ENCODE results near the gene PPIA. TPM values are rescaled to one million over a fixed set of nuclear protein-coding genes. Genes with fewer than 3 reads are reported as not detected.
"Not testable (repeated sequence)": the region's sequence is repeated elsewhere in the genome, so short reads cannot be mapped to it uniquely, and the experiment has no call there.

Gene PPIA
- total RNA-seq, 1 donor from 2014 or later, result 2,087 TPM

DNA sequence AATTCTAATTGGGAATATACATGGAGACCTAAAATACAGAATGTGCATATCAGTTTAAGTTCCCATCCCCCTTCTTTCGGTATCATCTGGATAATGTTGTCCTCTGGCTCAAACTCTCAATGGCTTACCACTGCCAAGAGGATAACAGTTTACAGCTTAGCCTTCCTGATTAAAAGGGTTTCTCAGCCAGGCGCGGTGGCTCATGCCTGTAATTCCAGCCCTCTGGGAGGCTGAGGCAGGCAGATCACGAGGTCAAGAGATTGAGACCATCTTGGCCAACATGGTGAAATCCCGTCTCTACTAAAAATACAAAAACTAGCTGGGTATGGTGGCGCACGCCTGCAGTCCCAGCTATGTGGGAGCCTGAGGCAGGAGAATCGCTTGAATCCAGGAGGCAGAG, 46.2 kb downstream of the PPIA start:
- not testable (repeated sequence) for ATAC-seq

DNA sequence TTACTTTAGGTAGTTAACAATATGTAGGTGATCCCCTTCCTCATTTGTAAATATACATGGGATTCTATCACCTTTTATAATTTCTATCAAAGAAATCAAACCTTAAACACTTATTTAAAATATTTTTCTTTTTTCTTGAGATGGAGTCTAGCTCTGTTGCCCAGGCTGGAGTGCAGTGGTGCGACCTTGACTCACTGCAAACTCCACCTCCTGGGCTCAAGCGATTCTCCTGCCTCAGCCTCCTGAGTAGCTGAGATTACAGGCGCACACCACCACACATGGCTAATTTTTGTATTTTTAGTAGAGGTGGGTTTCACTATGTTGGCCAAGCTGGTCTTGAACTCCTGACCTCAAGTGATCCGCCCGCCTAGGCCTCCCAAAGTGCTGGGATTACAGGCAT, 47.0 kb downstream of the PPIA start:
- not testable (repeated sequence) for ATAC-seq

GRCh38 chr7:44845451-44845850, 49.0 kb downstream of the PPIA start:
- ATAC-seq, result no peak

- ATAC-seq, result not testable (repeated sequence)
Observed at GRCh38 chr7:44846390-44846789, 49.9 kb downstream of the PPIA start.

- no peak for ATAC-seq
Observed at GRCh38 chr7:44846816-44847508, 50.5 kb downstream of the PPIA start.

- ATAC-seq, result peak; percentile 85
Observed at GRCh38 chr7:44847509-44847919, 51.0 kb downstream of the PPIA start.

- peak; percentile 98 for ATAC-seq
Observed at GRCh38 chr7:44847920-44848634, 51.6 kb downstream of the PPIA start, which contains the start of gene H2AZ2. Gene H2AZ2 (minus strand): TSS chr7:44848087. CDS start chr7:44847971, 116 bp downstream.

- ATAC-seq, result no peak
Observed at GRCh38 chr7:44849259-44849884, 52.9 kb downstream of the PPIA start.

GRCh38 chr7:44849885-44850544, 53.5 kb downstream of the PPIA start:
- no peak for ATAC-seq

GRCh38 chr7:44852590-44852989, 56.1 kb downstream of the PPIA start:
- no peak for ATAC-seq

Other genes with a start within 250 kb of the PPIA start
- gene DDX56, start 222.8 kb upstream of the PPIA start, total RNA-seq, result 51.8 TPM
- gene TMED4, start 214.4 kb upstream of the PPIA start, total RNA-seq, result 33.9 TPM
- gene OGDH, start 190.1 kb upstream of the PPIA start, total RNA-seq, result 99.2 TPM
- 34.0 TPM for gene ZMIZ2, start 47.8 kb upstream of the PPIA start, total RNA-seq
- gene H2AZ2, start 51.4 kb downstream of the PPIA start, total RNA-seq, result 87.6 TPM
- 19.4 TPM for gene PURB, start 88.8 kb downstream of the PPIA start, total RNA-seq
- gene MYO1G, start 182.3 kb downstream of the PPIA start, total RNA-seq, result 1.1 TPM
- gene CCM2, start 203.5 kb downstream of the PPIA start, total RNA-seq, result 17.8 TPM

All from esophagus mucosa (tissue), 1 donor.